ENCODE measurements around the gene RXRB. TPM values are rescaled to one million over a fixed set of nuclear protein-coding genes. Genes with fewer than 3 reads are reported as not detected.

The RXRB gene
- total and polyA plus RNA-seq, 2 donors (not counting 1 experiment from before 2014, with no cell fraction given) = 25.9 to 34.0 TPM

GRCh38 chr6:33217681-33218080 lies 17.2 kb upstream of the RXRB start:
- Histone ChIP-seq H3K79me2 (ENCODE audit: control insufficient read depth, insufficient read depth, low read length) (no peaks in the 10 kb centered on the region), H3K36me3 (ENCODE audit: control insufficient read depth, insufficient read depth, low read length) (no peaks in the 10 kb centered on the region), H3K4me3 (replicated peaks in 1 of 4; ENCODE audit: control extremely low read depth in 1 of 4, insufficient read depth in 1 of 4, low read depth in 3 of 4, low read length in 4 of 4) (no peak overlapping the region), H3K27me3 (ENCODE audit: control insufficient read depth, insufficient read depth, low read length) (peaks cover 16% of the 10 kb centered on the region), H3K4me2 (ENCODE audit: extremely low read depth, insufficient read depth, low read length) (no peak overlapping the region), H2AFZ (ENCODE audit: low read length) (no peak overlapping the region), H3K9me3 (ENCODE audit: control insufficient read depth, insufficient read depth, low read depth, low read length) (no peaks in the 10 kb centered on the region), H3K9ac (ENCODE audit: insufficient read depth, low read length) (no peak overlapping the region), H4K20me1 (ENCODE audit: control insufficient read depth, extremely low read depth, insufficient read depth, low read length) (no peaks in the 10 kb centered on the region), H3K27ac (ENCODE audit: insufficient read depth, low read length) (no peak overlapping the region), H3K4me1 (ENCODE audit: control insufficient read depth, extremely low read depth, insufficient read depth, low read length) (peaks cover 3% of the 10 kb centered on the region)
- no peak for DNase-seq (ENCODE audit: low read depth in 2 of 2)
- TF ChIP-seq EZH2 (IDR thresholded peaks at IDR 0.05; ENCODE audit: low read length, missing control alignments) (no peak), CTCF (conservative IDR thresholded peaks at IDR 0.05 in 1 of 2, IDR thresholded peaks at IDR 0.05 in 1 of 2; ENCODE audit: low read depth in 1 of 2, low read length in 2 of 2) (no peak)

GRCh38 chr6:33217246-33217645 lies 16.8 kb upstream of the RXRB start:
- TF ChIP-seq CTCF (conservative IDR thresholded peaks at IDR 0.05 in 1 of 2, IDR thresholded peaks at IDR 0.05 in 1 of 2; ENCODE audit: low read depth in 1 of 2, low read length in 2 of 2) (no peak), EZH2 (IDR thresholded peaks at IDR 0.05; ENCODE audit: low read length, missing control alignments) (no peak)
- Histone ChIP-seq H3K79me2 (ENCODE audit: control insufficient read depth, insufficient read depth, low read length) (no peaks in the 10 kb centered on the region), H4K20me1 (ENCODE audit: control insufficient read depth, extremely low read depth, insufficient read depth, low read length) (no peaks in the 10 kb centered on the region), H3K27me3 (ENCODE audit: control insufficient read depth, insufficient read depth, low read length) (peaks cover 16% of the 10 kb centered on the region), H3K9ac (ENCODE audit: insufficient read depth, low read length) (no peak overlapping the region), H3K4me3 (replicated peaks in 1 of 4; ENCODE audit: control extremely low read depth in 1 of 4, insufficient read depth in 1 of 4, low read depth in 3 of 4, low read length in 4 of 4) (no peak overlapping the region), H3K4me2 (ENCODE audit: extremely low read depth, insufficient read depth, low read length) (no peak overlapping the region), H3K27ac (ENCODE audit: insufficient read depth, low read length) (no peak overlapping the region), H3K36me3 (ENCODE audit: control insufficient read depth, insufficient read depth, low read length) (no peaks in the 10 kb centered on the region), H2AFZ (ENCODE audit: low read length) (no peak overlapping the region), H3K9me3 (ENCODE audit: control insufficient read depth, insufficient read depth, low read depth, low read length) (no peaks in the 10 kb centered on the region), H3K4me1 (ENCODE audit: control insufficient read depth, extremely low read depth, insufficient read depth, low read length) (peaks cover 4% of the 10 kb centered on the region)
- DNase-seq (ENCODE audit: low read depth in 2 of 2) = no peak

- H3K4me3 ChIP-seq (replicated peaks in 1 of 4; ENCODE audit: control extremely low read depth in 1 of 4, insufficient read depth in 1 of 4, low read depth in 3 of 4, low read length in 4 of 4) = no peak overlapping the region
- H3K9ac ChIP-seq (ENCODE audit: insufficient read depth, low read length) = no peak overlapping the region
- DNase-seq (ENCODE audit: low read depth in 2 of 2) = no peak
- no peaks in the 10 kb centered on the region for H3K9me3 ChIP-seq (ENCODE audit: control insufficient read depth, insufficient read depth, low read depth, low read length)
- H3K27ac ChIP-seq (ENCODE audit: insufficient read depth, low read length) = no peak overlapping the region
- TF ChIP-seq EZH2 (IDR thresholded peaks at IDR 0.05; ENCODE audit: low read length, missing control alignments) = no peak
- TF ChIP-seq CTCF (conservative IDR thresholded peaks at IDR 0.05 in 1 of 2, IDR thresholded peaks at IDR 0.05 in 1 of 2; ENCODE audit: low read depth in 1 of 2, low read length in 2 of 2) = no peak
- H3K4me1 ChIP-seq (ENCODE audit: control insufficient read depth, extremely low read depth, insufficient read depth, low read length) = peaks cover 5% of the 10 kb centered on the region
- H3K36me3 ChIP-seq (ENCODE audit: control insufficient read depth, insufficient read depth, low read length) = peaks cover 6% of the 10 kb centered on the region
- no peaks in the 10 kb centered on the region for H4K20me1 ChIP-seq (ENCODE audit: control insufficient read depth, extremely low read depth, insufficient read depth, low read length)
- H3K4me2 ChIP-seq (ENCODE audit: extremely low read depth, insufficient read depth, low read length) = no peak overlapping the region
- no peak overlapping the region for H2AFZ ChIP-seq (ENCODE audit: low read length)
- H3K79me2 ChIP-seq (ENCODE audit: control insufficient read depth, insufficient read depth, low read length) = no peaks in the 10 kb centered on the region
- peaks cover 14% of the 10 kb centered on the region for H3K27me3 ChIP-seq (ENCODE audit: control insufficient read depth, insufficient read depth, low read length)
Observed at GRCh38 chr6:33216117-33216649, 15.7 kb upstream of the RXRB start.
